NCI-H2196 (cell line): ENCODE data around the gene AMY2A.
"Not testable (repeated sequence)": the region's sequence is repeated elsewhere in the genome, so short reads cannot be mapped to it uniquely, and the experiment has no call there.

Source experiments
- DNase-seq: peaks from one replicate; lab custom pipeline; 2025; ENCODE audit not compliant: unreplicated experiment; lab: John Stamatoyannopoulos, UW

AMY2A gene

GRCh38 chr1:103616994-103617477, at the start of gene AMY2A:
TSS of gene AMY2A (plus strand) at chr1:103617427. CDS start at chr1:103617441, 14 bp downstream.
- DNase-seq = not testable (repeated sequence)

GRCh38 chr1:103569493-103569892, 47.7 kb upstream of the AMY2A start:
- DNase-seq = no peak

- DNase-seq = not testable (repeated sequence)
Observed at GRCh38 chr1:103571289-103571688, 45.9 kb upstream of the AMY2A start, which contains the start of gene AMY2B. TSS of gene AMY2B (plus strand) at chr1:103571589. CDS start at chr1:103571603, 14 bp downstream.

- DNase-seq = no peak
Observed at GRCh38 chr1:103576065-103576464, 41.2 kb upstream of the AMY2A start.

GRCh38 chr1:103576784-103577183, 40.4 kb upstream of the AMY2A start:
- DNase-seq = not testable (repeated sequence)

GRCh38 chr1:103582464-103582863, 34.8 kb upstream of the AMY2A start:
- no peak for DNase-seq

- no peak for DNase-seq
Observed at GRCh38 chr1:103583887-103584286, 33.3 kb upstream of the AMY2A start.

GRCh38 chr1:103584537-103584936, 32.7 kb upstream of the AMY2A start:
- no peak for DNase-seq

GRCh38 chr1:103602740-103603139, 14.5 kb upstream of the AMY2A start:
- not testable (repeated sequence) for DNase-seq

GRCh38 chr1:103616362-103616761, 865 bp upstream of the AMY2A start:
- DNase-seq = no peak

- not testable (repeated sequence) for DNase-seq
Observed at GRCh38 chr1:103627436-103627835, 10.2 kb downstream of the AMY2A start.

- DNase-seq = not testable (repeated sequence)
Observed at GRCh38 chr1:103641194-103641593, 24.0 kb downstream of the AMY2A start.

- not testable (repeated sequence) for DNase-seq
Observed at GRCh38 chr1:103643908-103644307, 26.7 kb downstream of the AMY2A start.

- DNase-seq = not testable (repeated sequence)
Observed at GRCh38 chr1:103650305-103650704, 33.1 kb downstream of the AMY2A start.

GRCh38 chr1:103650889-103651288, 33.7 kb downstream of the AMY2A start:
- DNase-seq = not testable (repeated sequence)

GRCh38 chr1:103654133-103654532, 36.9 kb downstream of the AMY2A start:
- DNase-seq = not testable (repeated sequence)

- not testable (repeated sequence) for DNase-seq
Observed at GRCh38 chr1:103655460-103655859, 38.2 kb downstream of the AMY2A start, which contains the start of gene AMY1A. TSS of gene AMY1A (plus strand) at chr1:103655760. CDS start at chr1:103656331, 571 bp downstream.
